GM19397 (cell line): ENCODE measurements around the gene GRID1.
"Not testable (repeated sequence)": the region's sequence is repeated elsewhere in the genome, so short reads cannot be mapped to it uniquely, and the experiment has no call there.

ENCODE experiments used
- ATAC-seq: cut with Tn5 transposase; IDR thresholded peaks from one replicate; pipeline ENCODE4 v1.9.1; 2021; ENCODE audit warnings: mild to moderate bottlenecking, moderate library complexity; ENCODE audit not compliant: unreplicated experiment

The GRID1 gene

DNA sequence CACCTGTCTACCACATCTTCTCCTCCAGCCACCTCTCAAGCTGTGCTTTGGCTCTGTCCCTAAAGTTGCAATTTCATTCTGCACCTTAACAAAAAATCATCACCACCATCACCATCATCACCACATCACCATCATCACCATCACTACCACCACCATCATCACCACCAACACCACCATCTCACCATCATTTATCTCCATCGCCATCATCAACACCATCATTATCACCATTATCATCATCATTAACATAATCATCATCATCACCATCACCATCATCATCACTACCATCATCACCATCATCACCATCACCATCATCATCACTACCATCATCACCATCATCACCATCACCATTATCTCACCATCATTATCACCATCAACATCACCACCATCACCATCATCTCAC lies 245.4 kb downstream of the GRID1 start:
- ATAC-seq = no peak

DNA sequence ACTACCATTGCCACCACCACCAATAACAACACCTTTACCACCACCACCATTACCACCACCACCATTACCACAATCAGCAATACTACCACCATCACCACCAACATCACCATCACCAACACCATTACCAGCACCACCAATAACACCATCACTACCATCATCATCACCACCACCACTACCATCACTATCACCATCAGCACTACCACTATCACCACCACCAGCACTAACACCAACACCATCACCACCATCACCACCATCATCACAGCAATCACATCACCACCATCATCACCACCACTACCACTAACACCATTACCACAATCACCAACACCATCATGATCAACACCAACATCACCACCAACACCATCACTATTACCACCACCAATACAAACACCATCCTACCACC lies 249.5 kb downstream of the GRID1 start:
- no peak for ATAC-seq

DNA sequence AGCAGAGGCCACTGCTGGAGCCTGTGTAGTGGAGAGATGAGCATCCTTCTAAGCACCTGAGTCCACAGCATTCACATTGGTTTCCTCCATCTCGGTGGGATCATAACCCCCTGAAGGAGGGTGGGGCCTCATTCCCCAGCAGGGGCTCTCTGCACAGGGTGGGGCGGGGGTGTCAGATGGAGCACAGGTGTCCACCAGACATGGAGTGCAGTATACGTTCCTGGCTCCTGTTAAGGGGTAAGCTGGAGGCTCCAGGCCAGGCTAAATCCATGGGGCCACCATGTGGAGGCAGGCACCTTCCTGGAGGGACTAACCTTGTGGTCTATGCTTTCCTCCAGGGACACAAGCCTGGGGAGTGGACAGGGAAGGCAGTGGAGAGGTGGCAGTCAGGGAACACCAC lies 252.6 kb downstream of the GRID1 start:
- ATAC-seq = no peak

DNA sequence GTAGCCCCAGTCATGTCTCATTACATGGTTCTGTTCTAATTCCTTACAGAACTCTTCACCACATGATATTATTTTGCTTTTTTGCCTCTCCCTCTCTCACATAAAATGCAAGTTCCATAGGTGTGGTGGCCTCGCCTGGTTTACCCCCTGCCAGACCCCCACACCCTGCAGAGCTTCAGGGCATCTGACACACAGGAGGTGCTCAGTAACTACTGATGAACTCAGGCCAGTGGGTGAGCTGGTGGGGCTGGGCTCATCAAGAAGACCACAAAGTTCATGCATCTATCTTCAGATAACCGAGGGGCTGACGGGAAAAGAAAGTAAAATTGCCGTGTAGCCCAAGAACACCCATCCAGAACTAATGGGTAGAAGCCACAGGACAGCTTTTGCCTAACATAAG lies 253.1 kb downstream of the GRID1 start:
- no peak for ATAC-seq

DNA sequence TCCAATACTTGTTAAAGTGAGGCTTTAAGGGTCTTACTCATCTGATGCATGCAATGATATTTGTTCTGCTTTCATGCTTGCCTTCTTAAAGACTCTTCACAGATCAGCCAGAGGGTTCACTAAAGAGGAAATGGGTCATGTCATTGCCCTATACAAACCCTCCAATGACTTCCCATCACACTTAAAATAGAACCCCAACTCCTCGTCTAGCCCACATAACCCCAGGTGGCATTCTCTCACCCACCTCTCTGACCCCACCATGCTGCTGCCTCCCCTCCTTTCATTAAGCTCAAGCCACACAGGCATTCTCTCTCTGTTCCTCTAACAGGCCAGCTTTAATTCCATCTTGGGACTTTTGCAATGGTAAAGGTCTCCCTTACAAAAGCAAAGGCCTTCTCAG lies 253.6 kb downstream of the GRID1 start:
- ATAC-seq = no peak

DNA sequence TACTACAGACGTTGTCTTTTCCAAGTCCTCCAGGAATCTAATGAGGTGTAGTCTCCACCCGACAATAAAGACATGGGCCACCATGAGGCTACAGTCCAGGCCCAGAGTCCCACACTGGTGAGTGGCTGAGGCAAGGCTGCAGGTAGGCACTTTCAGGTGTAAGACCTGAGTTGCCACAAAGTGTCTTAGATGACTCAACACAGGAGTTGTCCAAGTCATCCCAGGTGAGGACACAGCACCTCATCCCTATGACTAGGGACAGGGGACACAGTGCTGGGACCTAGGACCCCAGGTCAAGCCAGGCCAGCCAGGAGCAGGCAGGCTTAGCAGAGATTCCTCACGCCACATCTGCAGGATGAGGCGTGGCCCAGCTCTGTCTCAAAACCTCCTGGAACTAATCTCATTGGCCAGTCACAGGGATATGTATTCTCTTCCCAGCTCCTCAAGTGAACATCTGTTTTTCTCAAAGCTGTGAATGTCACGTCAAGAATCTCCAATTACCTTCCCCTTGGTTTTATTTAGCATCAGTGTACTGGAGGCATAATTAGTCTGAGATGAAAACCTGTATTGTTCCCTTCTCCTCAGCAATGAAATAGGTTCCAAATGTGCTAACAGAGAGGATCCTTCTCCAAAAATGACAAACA lies 254.6 kb downstream of the GRID1 start:
- ATAC-seq = no peak

DNA sequence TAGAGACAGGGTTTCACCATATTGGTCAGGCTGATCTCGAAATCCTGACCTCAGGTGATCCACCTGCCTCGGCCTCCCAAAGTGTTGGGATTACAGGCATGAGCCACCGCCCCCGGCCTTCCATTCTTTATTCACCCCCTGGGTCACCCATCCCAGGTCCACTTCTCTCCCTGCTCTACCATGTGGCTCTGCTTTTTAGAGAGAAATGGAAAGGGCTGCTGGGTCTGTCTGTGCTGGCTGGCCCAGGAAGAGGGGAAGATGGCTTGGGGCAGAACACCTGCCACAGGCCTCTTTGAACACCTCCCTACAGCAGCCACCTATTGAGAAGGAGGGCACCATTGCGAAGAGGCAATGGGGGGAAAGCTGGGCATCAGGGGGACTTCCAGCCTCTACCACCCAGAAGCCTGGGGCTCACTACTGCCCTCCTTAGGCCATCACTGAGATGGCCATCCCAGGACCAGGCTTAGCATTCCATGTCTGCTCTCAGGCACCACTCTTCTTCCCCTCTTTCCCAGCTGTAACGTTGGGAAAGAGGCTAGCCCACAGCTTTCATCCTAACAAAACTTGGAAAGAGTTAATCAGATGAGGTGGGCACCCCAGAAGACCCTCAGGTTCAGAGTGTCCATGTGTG lies 256.3 kb downstream of the GRID1 start:
- ATAC-seq = no peak

DNA sequence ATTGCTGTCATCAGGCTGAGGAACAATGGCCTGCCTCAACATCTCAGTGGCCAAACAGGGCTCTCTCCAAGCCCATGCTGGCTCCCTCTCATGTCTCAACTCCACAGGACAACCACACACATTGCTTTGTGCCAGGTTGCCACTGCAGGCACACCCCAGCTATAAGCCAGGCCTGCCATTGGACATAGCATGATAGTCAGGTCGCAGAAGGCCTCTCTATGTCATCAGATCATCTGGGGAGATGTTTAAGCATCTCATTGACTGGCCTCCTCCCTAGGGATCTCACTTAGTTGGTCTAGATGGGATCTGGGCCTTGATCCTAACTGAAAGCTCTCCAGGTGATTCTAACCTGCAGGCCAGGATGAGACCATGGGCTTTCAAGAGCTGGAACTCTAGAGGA lies 257.2 kb downstream of the GRID1 start:
- ATAC-seq = no peak

DNA sequence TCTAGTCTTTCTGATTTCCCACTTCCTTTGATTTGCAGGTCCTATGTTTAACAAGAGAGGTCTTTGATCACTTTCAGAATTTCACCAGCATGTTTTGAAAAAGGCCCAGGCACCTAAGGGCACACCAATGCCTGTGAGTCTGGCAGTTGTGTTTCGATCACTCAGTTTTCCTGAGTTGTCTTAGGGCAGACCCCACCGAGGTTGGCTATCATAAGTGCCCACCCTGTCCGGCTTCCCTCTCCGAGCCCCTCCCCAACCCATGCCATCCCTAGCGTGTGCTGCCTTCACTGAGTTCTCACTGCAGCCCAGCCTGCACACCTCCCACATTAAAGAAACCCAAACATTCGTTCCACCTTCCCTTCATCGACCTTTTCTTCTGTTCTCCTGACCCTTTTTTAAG lies 257.9 kb downstream of the GRID1 start:
- no peak for ATAC-seq

DNA sequence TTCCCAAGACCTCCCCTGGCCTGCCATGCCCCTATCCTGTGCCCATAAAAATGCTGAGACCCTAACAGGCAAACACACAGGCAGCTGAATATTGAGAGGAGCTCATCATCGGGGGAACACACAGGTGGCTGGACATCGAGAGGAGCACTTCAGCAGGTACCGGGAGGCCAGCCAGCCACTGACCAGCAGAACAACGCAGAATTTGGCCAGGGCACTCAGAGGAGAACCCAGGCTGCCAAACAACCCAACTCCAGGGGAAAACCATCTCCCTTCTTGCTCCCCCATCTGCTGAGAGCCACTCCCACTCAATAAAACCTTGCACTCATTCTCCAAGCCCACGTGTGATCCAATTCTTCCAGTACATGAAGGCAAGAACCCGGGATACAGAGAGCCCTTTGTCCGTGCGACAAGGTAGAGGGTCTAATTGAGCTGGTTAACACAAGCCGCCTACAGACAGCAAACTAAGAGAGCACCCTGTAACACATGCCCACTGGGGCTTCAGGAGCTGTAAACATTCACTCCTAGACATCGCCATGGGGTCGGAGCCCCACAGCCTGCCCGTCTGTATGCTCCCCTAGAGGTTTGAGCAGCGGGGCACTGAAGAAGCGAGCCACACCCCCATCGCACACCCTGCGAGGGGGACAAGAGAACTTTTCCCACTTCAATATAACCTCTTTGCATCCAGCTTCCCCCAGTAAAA lies 258.8 kb downstream of the GRID1 start:
- ATAC-seq = not testable (repeated sequence)

DNA sequence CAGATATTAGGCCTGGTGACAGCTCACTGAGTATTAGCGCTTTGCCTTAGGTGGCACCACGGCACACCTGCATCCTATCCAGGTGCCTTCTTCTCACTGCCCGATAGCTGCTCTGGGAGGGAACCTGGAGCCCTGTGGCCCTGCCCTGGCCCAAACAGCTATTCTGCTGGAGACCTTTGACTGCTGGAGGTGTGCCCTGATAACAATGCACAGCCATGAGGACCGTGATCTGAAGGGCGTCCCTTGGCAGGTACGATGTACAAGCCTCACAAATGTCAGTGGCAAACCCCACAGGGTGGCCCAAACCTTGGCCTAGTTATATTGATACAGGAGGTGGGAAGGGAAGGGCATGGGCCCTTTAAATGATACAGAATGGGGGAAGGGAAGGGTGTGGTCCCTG lies 259.5 kb downstream of the GRID1 start:
- ATAC-seq = no peak

DNA sequence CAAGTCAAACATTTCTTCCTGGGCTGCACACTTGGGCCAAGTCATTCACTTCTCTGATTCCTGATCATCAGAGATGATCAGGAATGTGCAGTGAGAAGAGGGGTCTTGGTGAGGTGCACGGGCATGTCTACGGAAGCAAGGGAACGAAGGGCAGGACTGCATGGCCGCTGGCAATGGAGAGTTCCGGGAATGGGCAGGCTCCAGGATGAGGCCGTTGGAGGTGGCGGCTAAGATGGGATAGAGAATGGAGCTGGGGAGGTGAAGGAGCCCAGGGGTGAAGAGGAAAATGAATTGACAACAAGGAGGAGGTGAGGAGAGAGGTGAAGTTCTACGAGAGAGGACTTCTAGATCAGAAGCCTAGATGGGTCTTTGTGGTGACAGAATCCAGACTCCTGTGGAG lies 260.0 kb downstream of the GRID1 start:
- ATAC-seq = no peak

DNA sequence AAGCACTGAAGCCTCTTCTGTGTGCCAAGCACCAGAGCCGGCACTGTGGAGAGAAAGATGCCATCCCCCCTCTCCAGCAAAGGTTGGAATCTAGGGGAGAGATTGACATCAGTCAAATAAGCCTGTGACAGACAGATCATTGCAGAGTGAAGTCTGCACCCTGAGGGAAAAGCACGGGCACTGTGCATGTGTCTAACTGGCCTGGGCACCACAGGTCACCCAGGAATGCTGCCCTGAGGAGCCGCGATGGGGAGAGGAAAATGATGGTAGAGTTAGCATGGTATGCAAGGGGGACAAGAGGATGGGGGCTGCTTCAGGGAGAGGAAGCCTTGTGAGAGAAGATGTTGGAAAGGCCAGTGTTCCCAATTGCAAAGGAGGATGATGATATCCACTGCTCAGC lies 261.0 kb downstream of the GRID1 start:
- ATAC-seq = no peak

DNA sequence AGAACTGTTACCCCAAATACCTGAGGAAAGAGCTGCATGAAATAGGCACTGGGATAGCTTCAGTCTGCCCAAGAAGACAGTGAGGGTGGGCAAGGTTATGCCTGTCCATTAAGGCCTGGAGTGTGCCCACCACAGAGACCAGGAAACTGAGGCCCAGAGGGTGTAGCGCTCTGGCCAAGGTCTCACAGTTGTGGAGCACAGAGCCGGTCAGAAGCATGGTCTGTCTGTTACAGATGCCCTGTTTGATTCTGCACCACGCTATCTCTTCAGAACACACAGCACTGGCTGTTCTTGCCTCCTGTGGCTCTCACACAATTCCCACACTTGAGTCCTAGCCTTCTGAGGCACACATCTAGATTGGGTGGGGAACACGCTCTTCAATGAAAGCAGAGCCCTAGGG lies 261.4 kb downstream of the GRID1 start:
- no peak for ATAC-seq

DNA sequence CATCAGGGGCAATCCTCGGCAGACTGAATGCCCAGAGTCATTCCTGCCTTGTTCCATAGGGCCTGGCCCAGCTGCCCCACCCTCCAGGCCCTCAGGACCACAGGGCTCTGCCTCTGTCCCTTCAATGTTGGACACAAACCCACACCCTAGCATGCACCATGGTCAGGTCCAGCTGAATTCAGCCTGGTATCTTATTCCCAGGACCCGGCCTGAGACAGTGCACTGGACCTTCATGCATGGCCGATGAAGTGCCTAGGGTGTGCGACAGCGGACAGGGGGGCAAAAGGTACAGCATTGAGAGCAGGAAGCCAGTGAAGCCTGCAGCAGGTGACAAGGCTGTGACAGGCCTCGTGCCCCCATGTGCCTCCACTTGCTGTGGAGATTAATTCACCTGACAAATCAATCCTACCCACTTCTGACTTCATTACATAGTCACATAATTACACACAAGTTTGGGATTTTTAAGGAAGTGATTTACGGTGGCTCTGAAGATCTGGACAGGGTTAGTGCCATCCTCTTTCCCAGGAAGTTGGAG lies 261.9 kb downstream of the GRID1 start:
- no peak for ATAC-seq

DNA sequence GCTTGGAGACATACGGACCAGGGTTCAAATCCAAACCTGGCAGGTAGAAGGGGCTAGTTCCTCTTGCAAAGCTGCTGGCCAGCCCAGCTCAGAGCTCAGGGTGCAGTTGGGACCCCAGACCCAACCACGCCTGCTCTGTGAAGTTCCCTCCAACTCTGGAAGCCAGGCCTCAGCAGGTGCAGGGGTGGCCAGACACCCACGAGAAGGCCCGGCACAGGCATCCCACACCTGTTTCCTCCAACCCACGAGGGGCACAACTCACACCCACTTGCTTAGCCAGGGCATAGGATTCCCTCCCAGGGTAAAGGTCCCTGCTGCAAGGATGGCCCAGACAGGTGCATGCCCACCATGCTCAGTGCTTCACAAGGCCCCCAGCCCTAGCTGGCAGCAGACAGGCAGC lies 262.4 kb downstream of the GRID1 start:
- no peak for ATAC-seq

DNA sequence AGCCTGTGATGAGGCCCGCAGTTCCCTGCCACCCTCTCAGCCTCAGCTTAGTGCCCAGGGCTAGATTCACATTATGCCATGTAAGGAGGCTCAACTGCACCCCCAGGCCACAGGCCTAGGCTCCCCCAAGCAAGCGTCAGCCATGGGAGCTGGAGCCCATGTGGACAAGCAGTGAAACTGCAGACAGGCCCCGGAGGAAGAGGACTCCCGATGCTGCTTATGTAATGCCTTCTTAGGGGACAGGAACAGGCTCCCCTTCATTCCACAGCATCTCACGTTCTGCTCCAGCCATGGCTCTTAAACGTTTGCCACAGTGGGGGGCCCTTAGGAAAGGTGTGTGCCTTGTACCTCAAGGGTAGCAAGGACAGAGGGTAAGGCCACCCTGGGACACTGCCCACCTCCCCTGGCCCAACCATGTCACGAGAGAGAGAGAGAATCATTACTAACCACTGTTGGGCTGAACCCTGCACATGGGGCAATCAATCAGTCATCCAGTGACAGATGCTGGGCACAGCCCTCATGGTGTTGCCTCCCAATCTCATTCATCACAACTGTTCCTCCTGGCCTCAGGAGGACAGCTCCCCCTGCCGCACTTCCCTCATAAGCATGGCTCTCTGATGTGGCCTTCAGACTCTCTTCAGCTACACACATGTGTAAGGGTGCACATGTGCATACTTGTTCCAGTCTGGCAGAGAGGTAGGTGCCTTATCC lies 263.0 kb downstream of the GRID1 start:
- no peak for ATAC-seq

DNA sequence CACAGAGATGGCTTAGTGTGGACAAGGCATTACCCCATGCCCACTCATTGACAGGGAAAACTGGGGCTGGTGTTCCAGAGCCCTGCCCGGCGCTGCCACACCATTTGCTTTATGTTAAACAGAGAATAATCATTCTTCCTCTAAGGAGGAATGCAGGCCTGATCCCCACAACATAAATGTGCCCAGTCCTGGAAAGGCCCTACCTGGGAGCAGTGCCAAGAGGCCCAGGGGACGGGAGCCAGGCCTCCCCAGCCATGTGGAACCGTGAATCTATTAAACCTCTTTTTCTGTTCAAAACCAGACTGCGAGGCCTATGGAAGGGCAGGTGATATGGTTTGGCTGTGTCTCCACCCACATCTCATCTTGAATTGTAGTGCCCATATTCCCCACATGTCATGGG lies 264.1 kb downstream of the GRID1 start:
- ATAC-seq = no peak

DNA sequence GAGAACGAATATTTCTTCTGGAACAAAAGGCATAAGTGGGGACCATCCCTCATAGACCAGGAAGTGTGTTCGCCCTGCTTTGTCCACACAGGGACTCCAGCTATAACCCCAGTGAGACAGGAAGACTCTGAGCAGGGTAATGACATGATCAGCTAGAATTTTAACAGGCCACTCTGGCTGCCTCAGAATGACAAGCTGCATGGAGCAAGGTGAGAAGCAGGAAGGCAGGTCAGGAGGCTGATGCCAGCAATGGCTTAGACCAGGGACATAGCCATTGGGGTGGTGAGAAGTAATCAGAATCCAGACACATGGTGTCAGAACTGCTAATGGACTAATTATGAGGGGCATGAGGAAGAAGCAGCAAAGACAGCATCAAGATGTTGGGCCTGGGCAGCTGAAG lies 264.6 kb downstream of the GRID1 start:
- no peak for ATAC-seq

DNA sequence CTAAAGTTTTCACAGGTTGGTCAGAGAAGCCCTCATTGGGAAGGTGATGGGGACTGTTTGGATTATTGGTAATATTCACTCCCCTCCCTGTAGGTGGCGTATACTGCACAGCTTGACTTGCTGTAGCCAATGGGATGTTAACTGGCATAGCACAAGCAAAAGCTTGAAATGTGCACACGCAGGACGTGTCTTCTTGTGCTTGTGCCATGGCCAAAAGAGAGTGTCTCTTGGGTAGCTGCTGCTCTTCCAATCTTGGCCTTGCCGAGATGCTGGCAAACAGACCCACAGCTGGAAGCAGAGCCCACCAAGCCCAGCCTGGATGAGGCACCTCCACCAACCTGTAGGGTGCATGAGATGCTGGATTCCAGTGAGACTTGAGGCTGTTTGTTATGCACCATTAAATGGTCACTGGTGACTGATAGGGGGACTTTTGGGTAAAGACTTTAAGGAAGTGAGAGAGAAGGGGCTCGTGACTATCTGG lies 266.0 kb downstream of the GRID1 start:
- peak; percentile 57 for ATAC-seq

DNA sequence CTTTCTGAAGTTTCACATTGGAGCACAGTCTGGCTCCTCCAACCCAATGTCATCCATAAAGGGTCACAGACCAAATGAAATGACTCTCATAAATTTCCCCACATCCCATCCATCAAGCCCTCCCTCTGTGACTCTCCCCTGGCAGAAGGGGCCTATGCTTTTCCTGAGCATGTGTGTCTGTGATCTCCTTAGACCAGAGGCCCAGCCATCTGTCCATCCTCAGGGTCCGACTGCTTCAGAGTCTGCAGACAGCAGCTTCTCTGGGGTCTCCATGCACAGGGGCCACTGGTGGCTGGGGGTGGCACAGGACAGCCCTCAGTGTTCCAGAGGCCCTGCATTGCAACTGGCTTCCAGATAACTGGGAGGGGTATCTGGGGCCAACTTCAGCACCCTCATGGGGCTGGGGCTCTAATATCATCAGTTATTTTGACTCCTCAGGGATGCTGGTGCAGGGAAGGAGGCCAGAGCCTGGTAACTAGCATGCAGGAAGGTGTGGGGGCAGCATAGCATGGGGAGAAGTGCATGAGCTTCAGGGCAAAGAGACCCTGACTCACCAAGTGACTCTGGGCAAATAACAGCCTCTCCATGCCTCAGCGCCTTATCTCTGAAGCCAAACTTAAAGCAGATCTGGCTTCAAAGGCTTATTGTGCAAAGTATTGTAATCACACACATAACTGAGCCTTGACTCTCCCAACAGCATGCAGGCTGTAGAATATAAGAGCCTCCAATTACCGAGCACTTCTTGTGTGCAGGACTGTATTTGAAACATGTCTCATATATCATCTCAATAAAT lies 266.9 kb downstream of the GRID1 start:
- no peak for ATAC-seq
